Body of pancreas (tissue), 4 donors: ENCODE measurements around the gene AJAP1.

Source experiments
- POLR2A ChIP-seq, 3 donors: fragments of 450-650 bp; IDR thresholded peaks; one replicate each; pipeline ENCODE4 v1.6.1; 2016; ENCODE audit warnings: antibody characterized with exemption in 3 of 3, mild to moderate bottlenecking in 2 of 3
- TF ChIP-seq, protein P1 (sequence below), 7 experiments: fragments of 450-650 bp in 4 of 7; fragments of 200-600 bp in 3 of 7; sonication (generic) in 3 of 7; IDR thresholded peaks; one replicate each; pipeline ENCODE4 v1.5.1; 2016 to 2019; ENCODE audit warnings: antibody characterized with exemption in 7 of 7

DNA sequence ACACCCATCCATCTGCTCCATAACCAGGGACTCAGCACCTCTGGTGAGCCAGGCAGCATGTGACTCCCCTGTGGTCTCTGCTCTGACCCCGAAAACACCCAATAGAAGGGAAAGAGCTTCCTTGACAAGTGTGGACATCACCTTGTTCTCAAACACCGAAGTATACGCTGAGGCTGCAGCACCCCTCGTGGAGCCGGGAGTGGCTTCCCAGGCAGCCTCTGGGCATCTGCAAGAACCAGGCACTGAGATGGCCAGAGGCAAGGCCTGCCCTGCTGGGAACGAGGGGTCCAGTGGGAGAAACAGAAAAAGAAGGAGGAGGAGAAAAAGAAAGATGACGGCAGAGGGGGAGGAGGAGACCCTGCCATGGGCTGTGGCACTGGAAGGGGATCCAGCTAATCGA is 18.2 kb upstream of the AJAP1 start:
- TF ChIP-seq, protein P1, sequence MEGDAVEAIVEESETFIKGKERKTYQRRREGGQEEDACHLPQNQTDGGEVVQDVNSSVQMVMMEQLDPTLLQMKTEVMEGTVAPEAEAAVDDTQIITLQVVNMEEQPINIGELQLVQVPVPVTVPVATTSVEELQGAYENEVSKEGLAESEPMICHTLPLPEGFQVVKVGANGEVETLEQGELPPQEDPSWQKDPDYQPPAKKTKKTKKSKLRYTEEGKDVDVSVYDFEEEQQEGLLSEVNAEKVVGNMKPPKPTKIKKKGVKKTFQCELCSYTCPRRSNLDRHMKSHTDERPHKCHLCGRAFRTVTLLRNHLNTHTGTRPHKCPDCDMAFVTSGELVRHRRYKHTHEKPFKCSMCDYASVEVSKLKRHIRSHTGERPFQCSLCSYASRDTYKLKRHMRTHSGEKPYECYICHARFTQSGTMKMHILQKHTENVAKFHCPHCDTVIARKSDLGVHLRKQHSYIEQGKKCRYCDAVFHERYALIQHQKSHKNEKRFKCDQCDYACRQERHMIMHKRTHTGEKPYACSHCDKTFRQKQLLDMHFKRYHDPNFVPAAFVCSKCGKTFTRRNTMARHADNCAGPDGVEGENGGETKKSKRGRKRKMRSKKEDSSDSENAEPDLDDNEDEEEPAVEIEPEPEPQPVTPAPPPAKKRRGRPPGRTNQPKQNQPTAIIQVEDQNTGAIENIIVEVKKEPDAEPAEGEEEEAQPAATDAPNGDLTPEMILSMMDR (IDR thresholded peaks at IDR 0.05): no peak
- TF ChIP-seq POLR2A (IDR thresholded peaks at IDR 0.05): no peak
